Astrocyte (in vitro differentiated cells and primary cell): ENCODE measurements around the gene RTN4IP1. TPM values are rescaled to one million over a fixed set of nuclear protein-coding genes. Genes with fewer than 3 reads are reported as not detected.

Experiments used
- DNase-seq: peaks from one replicate; pipeline ENCODE4 v3.0.0-alpha.2; 2010; ENCODE audit warnings: low read depth
- FAIRE-seq: peaks from 2 replicates; lab custom pipeline; 2011; peaks lifted over from hg19 to GRCh38; lab: Jason Lieb, UNC
- H2AFZ ChIP-seq: 2 replicates; pipeline ENCODE4 v1.6.0; 2012; ENCODE audit warnings: low read depth, low read length, inconsistent platforms
- H3K27ac ChIP-seq: 2 replicates; pipeline ENCODE4 v1.5.1; 2011; ENCODE audit warnings: low read depth, low read length, inconsistent platforms
- H3K27me3 ChIP-seq: 2 replicates; pipeline ENCODE4 v1.6.0; 2011; ENCODE audit warnings: low read length, inconsistent platforms; ENCODE audit not compliant: insufficient read depth
- H3K36me3 ChIP-seq: 2 replicates; pipeline ENCODE4 v1.5.1; 2011; ENCODE audit warnings: low read length, inconsistent platforms; ENCODE audit not compliant: insufficient read depth
- H3K4me1 ChIP-seq: 2 replicates; pipeline ENCODE4 v1.5.1; 2011; ENCODE audit warnings: low read length, inconsistent platforms; ENCODE audit not compliant: insufficient read depth
- H3K4me2 ChIP-seq: 2 replicates; pipeline ENCODE4 v1.6.0; 2012; ENCODE audit warnings: low read length, inconsistent platforms
- H3K4me3 ChIP-seq: 2 replicates; pipeline ENCODE4 v1.5.1; 2011; ENCODE audit warnings: low read depth, mild to moderate bottlenecking, low read length, inconsistent platforms; ENCODE audit not compliant: insufficient read depth
- H3K79me2 ChIP-seq: 2 replicates; pipeline ENCODE4 v1.6.0; 2012; ENCODE audit warnings: mild to moderate bottlenecking, low read length, inconsistent platforms; ENCODE audit not compliant: insufficient read depth
- H3K9ac ChIP-seq: 2 replicates; pipeline ENCODE4 v1.6.0; 2012; ENCODE audit warnings: mild to moderate bottlenecking, low read length, inconsistent platforms
- H3K9me3 ChIP-seq: 2 replicates; pipeline ENCODE4 v1.5.1; 2012; ENCODE audit warnings: low read depth, mild to moderate bottlenecking, low read length, inconsistent platforms; ENCODE audit not compliant: insufficient read depth
- H4K20me1 ChIP-seq: 2 replicates; pipeline ENCODE4 v1.6.0; 2012; ENCODE audit warnings: low read length, inconsistent platforms; ENCODE audit not compliant: insufficient read depth
- H3K27ac Mint-ChIP-seq: one replicate; pipeline ENCODE4 v1.8.0; 2021; ENCODE audit warnings: mild to moderate bottlenecking, mixed read lengths; ENCODE audit not compliant: unreplicated experiment
- H3K27me3 Mint-ChIP-seq: one replicate; pipeline ENCODE4 v1.8.0; 2021; ENCODE audit warnings: low read depth, mixed read lengths; ENCODE audit not compliant: unreplicated experiment
- H3K36me3 Mint-ChIP-seq: one replicate; pipeline ENCODE4 v1.8.0; 2021; ENCODE audit warnings: low read depth, mixed read lengths; ENCODE audit not compliant: unreplicated experiment
- H3K4me1 Mint-ChIP-seq: one replicate; pipeline ENCODE4 v1.8.0; 2021; ENCODE audit warnings: low read depth, mixed read lengths; ENCODE audit not compliant: unreplicated experiment
- H3K4me3 Mint-ChIP-seq: one replicate; pipeline ENCODE4 v1.8.0; 2021; ENCODE audit warnings: mild to moderate bottlenecking, moderate library complexity, mixed read lengths; ENCODE audit not compliant: unreplicated experiment
- H3K9me3 Mint-ChIP-seq: one replicate; pipeline ENCODE4 v1.8.0; 2021; ENCODE audit warnings: mild to moderate bottlenecking, mixed read lengths; ENCODE audit not compliant: unreplicated experiment
- CTCF ChIP-seq: IDR thresholded peaks from 2 replicates; pipeline ENCODE4 v1.5.1; 2011; ENCODE audit warnings: low read depth, mild to moderate bottlenecking, inconsistent platforms, low read length, moderate library complexity; ENCODE audit not compliant: insufficient read depth
- EZH2 ChIP-seq: IDR thresholded peaks from 2 replicates; pipeline ENCODE4 v1.6.1; 2012; ENCODE audit warnings: mild to moderate bottlenecking, low read length, inconsistent platforms; ENCODE audit not compliant: insufficient read depth
- total RNA-seq: library from RNA; stranded (reverse); gene quantifications from 2 replicates; pipeline ENCODE4 v1.2.1, GENCODE V29; 2021

RTN4IP1 gene
- total RNA-seq, 1 donor from 2014 or later = 5.3 TPM

GRCh38 chr6:106639812-106640211 lies 10.5 kb upstream of the RTN4IP1 start:
- Histone ChIP-seq H4K20me1 (peaks cover 22% of the 10 kb centered on the region), H3K27ac (no peak overlapping the region), H3K4me1 (no peaks in the 10 kb centered on the region), H3K79me2 (peaks cover 35% of the 10 kb centered on the region), H3K4me2 (no peak overlapping the region), H3K27me3 (no peaks in the 10 kb centered on the region), H3K36me3 (no peaks in the 10 kb centered on the region), H3K9me3 (no peaks in the 10 kb centered on the region), H3K9ac (no peak overlapping the region), H3K4me3 (no peak overlapping the region), H2AFZ (no peak overlapping the region)
- peaks cover 4% of the 10 kb centered on the region for H3K36me3 Mint-ChIP-seq
- TF ChIP-seq CTCF (no peak), EZH2 (no peak)
- H3K27me3 Mint-ChIP-seq = no peaks in the 10 kb centered on the region
- no peak overlapping the region for H3K4me3 Mint-ChIP-seq
- no peak for FAIRE-seq
- no peak overlapping the region for H3K27ac Mint-ChIP-seq
- no peak for DNase-seq
- peaks cover 10% of the 10 kb centered on the region for H3K4me1 Mint-ChIP-seq
- no peaks in the 10 kb centered on the region for H3K9me3 Mint-ChIP-seq

DNA sequence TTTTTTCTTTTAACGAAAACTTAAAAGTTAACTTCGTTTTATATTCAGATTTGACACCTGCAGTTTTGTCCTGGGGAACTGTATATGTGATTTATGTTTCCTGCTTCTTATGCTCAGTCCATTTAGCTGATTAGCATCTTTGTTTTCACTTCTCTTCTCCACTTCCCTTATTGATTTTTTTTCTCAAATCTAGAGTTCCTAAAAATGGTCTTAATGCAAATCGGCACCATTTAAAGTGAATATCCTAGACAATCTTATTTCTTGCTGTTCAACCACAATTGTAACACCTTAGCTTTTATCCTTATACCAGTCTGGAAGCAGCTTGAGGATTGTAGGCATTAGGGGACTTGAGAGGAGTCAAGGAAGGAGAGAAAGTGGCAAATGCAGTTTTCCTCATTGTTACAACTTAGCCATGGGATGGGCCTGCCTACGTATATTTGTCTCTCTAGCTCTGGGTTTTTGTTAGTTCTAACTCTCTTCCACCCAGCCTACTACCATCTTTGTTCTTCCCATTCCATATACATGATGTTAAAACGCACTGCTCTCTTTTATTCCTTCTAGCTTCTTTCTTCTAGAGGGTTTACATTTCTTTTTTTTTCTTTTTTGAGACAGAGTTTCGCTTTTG lies 8.5 kb upstream of the RTN4IP1 start:
- Histone ChIP-seq H3K27ac (no peak overlapping the region), H4K20me1 (peaks cover 22% of the 10 kb centered on the region), H3K4me2 (no peak overlapping the region), H3K4me1 (no peaks in the 10 kb centered on the region), H3K9ac (no peak overlapping the region), H3K36me3 (no peaks in the 10 kb centered on the region), H3K9me3 (no peaks in the 10 kb centered on the region), H3K79me2 (peaks cover 51% of the 10 kb centered on the region), H2AFZ (no peak overlapping the region), H3K27me3 (no peaks in the 10 kb centered on the region), H3K4me3 (no peak overlapping the region)
- H3K36me3 Mint-ChIP-seq = peaks cover 1% of the 10 kb centered on the region
- peaks cover 10% of the 10 kb centered on the region for H3K4me1 Mint-ChIP-seq
- FAIRE-seq (no peak), DNase-seq (no peak)
- no peaks in the 10 kb centered on the region for H3K9me3 Mint-ChIP-seq
- no peak overlapping the region for H3K4me3 Mint-ChIP-seq
- no peaks in the 10 kb centered on the region for H3K27me3 Mint-ChIP-seq
- TF ChIP-seq CTCF (no peak), EZH2 (no peak)
- no peak overlapping the region for H3K27ac Mint-ChIP-seq

DNA sequence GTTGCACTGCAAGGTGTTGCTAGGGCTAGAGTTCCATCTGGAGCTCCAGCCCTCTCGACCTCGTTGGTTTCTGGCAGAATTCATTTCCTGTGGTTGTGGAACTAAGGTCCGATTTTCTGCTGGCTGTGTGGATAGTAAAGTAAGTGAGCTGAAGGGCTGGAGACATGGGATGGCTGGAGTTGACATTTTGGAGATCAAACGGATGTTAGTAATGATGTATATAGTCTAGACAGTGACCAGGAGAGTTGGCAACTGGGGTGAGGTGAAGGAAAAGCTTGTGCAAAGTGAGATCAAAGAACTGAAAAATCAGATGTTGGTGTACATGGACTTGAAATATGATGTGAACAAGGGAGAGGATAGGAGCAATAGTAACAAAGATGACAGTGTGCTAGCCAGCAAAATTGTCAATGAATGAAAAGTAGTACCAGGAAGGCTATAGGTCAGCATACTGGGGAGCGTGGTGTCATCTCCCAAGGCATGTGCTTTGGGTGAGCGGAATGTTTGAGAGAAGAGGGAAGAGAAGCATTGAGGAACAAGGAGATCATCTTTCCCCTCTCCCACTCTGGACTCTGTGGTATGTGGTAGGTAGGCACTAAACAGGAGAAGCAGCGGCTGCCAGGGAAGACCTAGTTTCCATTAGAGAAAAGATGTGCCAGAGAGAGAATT lies 7.9 kb upstream of the RTN4IP1 start:
- H3K27ac ChIP-seq = no peak overlapping the region
- H3K4me1 ChIP-seq = no peaks in the 10 kb centered on the region
- DNase-seq (no peak), FAIRE-seq (no peak)
- peaks cover 57% of the 10 kb centered on the region for H3K79me2 ChIP-seq
- TF ChIP-seq CTCF (no peak), EZH2 (no peak)
- H3K4me3 Mint-ChIP-seq = no peak overlapping the region
- no peaks in the 10 kb centered on the region for H3K9me3 ChIP-seq
- H3K27me3 Mint-ChIP-seq = no peaks in the 10 kb centered on the region
- no peak overlapping the region for H3K4me3 ChIP-seq
- peaks cover 22% of the 10 kb centered on the region for H4K20me1 ChIP-seq
- no peaks in the 10 kb centered on the region for H3K9me3 Mint-ChIP-seq
- peaks cover 1% of the 10 kb centered on the region for H3K36me3 Mint-ChIP-seq
- no peak overlapping the region for H3K9ac ChIP-seq
- H3K4me1 Mint-ChIP-seq = peaks cover 10% of the 10 kb centered on the region
- H2AFZ ChIP-seq = no peak overlapping the region
- H3K36me3 ChIP-seq = no peaks in the 10 kb centered on the region
- H3K4me2 ChIP-seq = no peak overlapping the region
- H3K27ac Mint-ChIP-seq = no peak overlapping the region
- no peaks in the 10 kb centered on the region for H3K27me3 ChIP-seq
